NCI-H187 (cell line): Measurements from ENCODE around the gene COG5.

Experiments used
- DNase-seq, 2 experiments: peaks; one replicate each; lab custom pipeline; 2025; lab: John Stamatoyannopoulos, UW

The COG5 gene

GRCh38 chr7:107330478-107330877 lies 233.2 kb downstream of the COG5 start:
- DNase-seq: no peak

DNA sequence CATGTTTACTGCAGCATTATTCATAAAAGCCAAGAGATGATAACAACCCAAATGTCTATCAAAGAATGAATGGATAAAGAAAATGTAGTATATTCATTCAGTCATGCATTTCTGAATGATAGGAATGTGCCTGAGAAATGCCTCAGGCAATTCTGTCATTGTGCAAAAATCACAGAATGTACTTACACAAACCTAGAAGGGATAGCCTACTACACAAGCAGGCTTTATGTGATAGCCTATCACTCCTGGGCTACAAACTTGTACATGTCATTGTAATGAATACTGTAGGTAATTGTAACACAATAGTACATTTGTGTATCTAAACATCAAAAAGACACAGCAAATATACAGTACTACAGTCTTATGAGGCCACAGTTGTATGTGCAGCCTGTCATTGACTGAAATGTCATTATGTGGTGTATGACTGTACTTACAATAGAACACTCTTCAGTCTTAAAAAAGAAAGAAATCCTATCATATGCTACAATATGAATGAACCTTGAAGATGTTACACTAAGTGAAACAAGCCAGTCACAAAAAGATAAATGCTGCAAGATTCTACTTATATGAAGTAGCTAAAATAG lies 235.6 kb downstream of the COG5 start:
- no peak for DNase-seq

DNA sequence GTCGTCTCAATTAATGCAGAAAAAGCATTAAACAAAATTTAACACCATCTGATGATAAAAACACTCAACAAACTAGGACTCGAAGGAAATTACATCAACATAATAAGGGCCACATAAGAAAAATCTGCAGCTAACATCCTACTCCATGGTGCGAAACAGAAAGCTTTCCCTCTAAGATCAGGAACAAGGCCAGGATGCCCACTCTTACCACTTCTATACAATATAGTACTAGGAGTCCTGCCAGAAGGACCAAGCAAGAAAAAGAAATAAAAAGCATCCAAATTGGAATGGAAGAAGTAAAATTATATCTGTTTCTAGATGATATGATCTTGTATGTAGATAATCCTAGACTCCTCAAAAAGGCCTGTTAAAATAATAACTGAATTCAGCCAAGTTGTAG lies 237.7 kb downstream of the COG5 start:
- no peak for DNase-seq

- no peak for DNase-seq
These were observed 241.7 kb downstream of the COG5 start for GRCh38 chr7:107322015-107322414.

DNA sequence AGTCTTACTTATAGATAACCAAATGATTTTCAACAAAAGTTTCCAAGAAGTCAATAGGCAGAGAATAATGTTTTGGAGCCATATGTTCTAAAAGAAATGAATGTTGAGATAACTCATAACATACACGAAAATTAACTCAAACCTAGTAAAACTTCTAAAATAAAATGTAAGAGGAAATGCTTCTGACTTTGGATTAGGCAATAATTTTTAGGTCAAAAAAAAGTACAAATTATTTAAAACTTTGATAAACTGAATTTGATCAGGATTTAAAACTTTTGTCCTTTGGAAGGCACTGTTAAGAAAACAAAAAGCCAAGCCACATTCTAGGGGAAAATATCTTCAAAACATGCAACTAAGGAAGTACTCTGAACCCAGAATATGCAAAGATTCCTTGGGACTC lies 242.1 kb downstream of the COG5 start:
- DNase-seq: no peak

- DNase-seq: no peak
These were observed 243.9 kb downstream of the COG5 start for GRCh38 chr7:107319724-107320228.

GRCh38 chr7:107318523-107319160 lies 245.1 kb downstream of the COG5 start:
- DNase-seq: no peak

DNA sequence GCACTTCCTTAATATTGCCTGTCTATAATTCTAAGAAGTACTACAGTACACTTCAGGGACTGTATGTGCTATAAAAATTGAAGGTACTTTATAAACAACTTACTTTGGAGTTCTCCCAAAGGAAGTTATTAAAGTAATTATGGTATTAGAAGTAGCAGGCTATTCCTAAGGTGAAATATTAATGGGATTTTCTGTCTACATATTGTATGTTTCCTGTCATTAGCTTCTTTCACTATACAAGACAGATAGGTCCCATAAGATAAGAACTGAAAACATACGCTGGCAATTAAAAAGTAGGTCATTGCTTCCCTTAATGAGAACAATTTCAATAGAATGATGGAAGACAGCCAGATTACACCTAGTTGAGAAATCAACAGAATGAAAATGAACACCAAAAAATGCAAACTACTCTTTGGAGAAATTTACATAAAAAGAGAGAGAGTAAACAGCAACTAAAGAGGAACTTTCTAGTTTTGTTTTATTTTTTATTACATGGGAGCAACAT lies 248.0 kb downstream of the COG5 start:
- no peak for DNase-seq

DNA sequence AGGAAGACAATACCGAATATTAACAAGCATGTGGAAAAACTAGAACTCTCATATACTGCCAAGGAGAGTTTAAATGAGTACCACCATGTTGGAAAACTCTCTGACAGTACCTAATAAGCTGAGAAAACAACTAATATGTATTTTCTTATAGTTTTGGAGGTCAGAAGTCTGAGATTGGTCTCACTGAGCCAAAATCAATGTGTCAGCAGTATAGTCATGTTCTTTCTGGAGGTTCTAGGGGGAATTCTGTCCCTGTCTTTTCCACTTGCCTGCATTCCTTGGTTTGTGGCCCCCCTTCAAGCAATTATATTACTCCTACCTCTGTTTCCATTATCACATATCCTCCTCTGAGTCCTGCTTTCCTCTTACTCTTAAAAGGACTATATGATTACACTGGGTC lies 250.4 kb downstream of the COG5 start:
- no peak for DNase-seq

DNA sequence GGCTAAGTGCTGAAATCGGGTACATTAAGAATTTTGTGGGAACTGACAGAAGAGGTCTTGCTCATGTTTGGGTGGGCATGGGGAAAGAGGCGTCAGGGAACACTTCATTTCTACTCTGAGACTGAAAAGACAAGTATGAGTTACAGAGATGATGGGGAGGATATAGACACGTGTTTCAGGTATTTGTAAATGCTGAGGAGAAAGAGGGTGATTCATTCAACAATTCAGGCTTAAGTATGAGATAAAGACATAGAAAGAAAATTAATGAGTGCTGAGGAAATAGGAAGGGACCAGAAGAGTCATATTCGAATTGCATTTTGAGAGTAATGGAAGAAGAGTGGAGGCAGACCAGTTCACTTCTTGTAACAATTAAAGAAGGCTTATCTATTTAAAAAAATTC lies 251.3 kb downstream of the COG5 start:
- DNase-seq: no peak

DNA sequence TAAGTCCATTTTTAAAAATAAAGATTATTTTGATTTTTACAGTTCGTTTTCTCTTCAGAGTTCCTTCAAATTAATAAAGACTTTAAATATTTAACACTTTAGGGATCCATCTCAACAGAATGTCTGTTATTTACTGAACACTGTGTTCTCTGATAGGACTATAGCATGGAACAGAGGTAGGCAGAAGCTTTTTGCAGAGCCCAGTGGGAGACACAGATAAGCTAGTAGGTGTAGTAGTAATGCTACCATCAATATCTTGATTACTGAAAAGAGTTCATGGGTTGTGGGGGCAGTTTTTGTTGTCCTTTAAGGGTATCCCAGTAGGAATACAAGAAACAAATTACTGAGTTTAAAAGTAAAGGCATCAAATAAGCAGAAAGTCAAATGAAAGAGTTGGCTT lies 254.4 kb downstream of the COG5 start:
- DNase-seq: no peak

DNA sequence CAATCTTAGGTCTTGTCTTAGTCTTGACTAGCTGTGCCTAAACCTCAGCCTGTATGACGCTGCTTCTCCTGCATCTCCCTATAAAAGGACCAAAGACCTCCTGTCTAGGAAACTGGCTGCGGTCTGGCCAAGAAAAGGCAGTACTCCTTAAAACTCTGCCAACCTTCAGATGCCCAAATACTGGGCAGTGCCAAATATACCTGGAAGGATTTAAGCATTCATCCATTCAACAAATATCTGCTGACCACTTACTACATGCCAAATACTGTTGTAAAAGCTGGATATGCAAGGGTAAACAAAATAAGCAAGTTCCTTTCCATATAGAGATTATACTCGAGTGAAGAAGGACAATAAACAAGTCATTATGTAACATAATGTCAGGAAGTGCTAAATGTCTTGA lies 259.1 kb downstream of the COG5 start:
- DNase-seq: no peak

DNA sequence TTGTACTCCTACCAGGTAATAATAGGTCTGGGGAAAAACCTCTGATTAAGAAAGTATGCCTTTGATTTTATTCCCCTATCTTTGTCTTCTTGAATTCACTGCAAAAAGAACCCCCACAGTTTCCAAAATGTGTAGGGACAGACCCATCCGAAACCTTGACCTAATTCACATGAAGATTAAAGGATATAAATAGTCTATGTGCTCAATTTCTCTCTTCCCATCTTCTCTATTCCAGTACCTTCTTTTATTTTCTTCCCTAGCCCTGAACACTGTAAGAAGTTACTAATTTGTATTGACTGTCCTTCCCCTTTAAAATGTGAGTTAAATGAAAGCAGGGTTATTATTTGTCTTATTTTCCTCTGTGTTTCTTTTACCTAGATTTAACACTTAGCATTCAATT lies 259.7 kb downstream of the COG5 start:
- DNase-seq: no peak

GRCh38 chr7:107302250-107302847 lies 261.4 kb downstream of the COG5 start:
- no peak for DNase-seq

GRCh38 chr7:107294182-107294581 lies 269.5 kb downstream of the COG5 start:
- DNase-seq: no peak

- DNase-seq: no peak
These were observed 271.1 kb downstream of the COG5 start for GRCh38 chr7:107292591-107292990.

- no peak for DNase-seq
These were observed 272.3 kb downstream of the COG5 start for GRCh38 chr7:107291434-107291833.

- DNase-seq: no peak
These were observed 276.7 kb downstream of the COG5 start for GRCh38 chr7:107286751-107287621.

DNA sequence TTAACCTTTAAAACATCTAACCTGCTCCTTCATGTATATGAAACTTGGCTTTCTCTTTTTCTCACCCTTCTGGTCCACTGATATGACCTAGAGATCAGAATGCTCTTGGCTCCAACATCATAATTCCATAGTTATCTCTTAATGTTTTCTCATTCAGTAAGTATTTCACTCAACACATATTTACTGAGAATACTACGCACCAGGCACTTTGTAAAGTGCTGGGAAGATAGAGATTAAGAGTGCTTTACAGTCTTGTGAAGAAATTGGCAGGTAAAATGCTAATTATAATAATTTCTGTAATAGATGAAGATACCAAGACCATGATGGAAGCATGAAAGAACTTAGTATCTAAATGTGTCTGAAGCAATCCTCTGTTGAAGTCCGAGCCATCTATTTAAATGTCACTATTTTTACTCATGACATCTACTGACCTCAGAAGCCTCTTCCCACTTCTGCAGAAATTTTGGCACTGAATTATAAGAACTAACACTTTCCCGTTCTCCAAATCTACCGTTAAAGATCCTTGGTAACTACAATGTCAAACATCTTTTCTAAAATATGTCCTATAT lies 278.7 kb downstream of the COG5 start:
- no peak for DNase-seq

- DNase-seq: no peak
These were observed 286.4 kb downstream of the COG5 start for GRCh38 chr7:107277331-107277730.

DNA sequence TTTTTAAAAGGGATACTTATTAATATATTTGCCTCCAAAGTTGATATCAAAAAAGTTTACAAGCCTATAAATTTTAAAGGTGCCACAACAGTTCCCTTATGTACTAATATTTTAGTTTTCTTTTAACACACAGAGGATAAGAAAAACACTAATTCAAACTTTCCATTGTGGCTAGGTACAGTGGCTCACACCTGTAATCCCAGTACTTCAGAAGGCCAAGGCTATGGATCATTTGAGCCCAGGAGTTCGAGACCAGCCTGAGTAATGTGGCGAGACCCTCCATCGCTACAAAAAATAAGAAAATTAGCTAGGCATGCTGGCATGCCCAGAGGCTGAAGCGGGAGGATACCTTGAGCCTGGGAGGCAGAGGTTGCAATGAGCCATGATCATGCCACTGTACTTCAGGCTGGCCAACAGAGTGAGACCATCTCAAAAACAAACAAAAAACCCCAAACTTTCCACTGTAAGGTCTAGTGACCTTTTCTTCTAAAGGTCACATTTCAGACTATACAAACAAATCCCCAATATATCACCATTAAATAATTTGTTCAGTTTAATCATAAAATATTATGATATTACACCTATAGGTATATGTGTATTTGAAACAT lies 287.4 kb downstream of the COG5 start:
- DNase-seq: no peak

DNA sequence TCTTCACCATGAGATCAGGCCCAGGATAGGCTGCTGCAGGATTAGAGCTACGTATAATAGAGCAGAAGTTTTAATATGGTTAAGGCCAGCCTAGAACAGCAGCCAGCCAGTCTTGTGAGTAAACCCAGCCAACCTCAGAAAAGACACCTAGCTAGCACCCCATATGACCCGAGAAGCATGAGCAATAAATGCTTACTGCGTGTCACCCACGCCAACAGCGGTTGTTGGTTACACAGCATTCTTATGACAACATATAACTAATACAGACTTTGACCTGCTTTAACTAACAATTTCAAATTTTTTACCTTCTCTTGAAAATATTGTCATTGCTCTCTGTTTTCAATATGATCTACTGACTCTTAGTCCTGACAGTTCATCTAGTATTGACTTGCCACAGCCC lies 289.2 kb downstream of the COG5 start:
- DNase-seq: no peak
